Neural progenitor cell (in vitro differentiated cells): ENCODE results near the gene GMCL2. TPM values are rescaled to one million over a fixed set of nuclear protein-coding genes. Genes with fewer than 3 reads are reported as not detected.
A peak's percentile ranks its signal among the peaks of the same experiment; 100 is the strongest.

Experiments
- DNase-seq: peaks from one replicate; pipeline ENCODE4 v3.0.0-alpha.2; 2016; ENCODE audit warnings: low spot score
- H2AFZ ChIP-seq: fragments of 200-600 bp; sonication (generic); replicated peaks from 2 replicates; pipeline ENCODE4 v1.6.1; 2016; ENCODE audit warnings: antibody characterized with exemption
- H3F3A ChIP-seq: fragments of 200-600 bp; sonication (generic); 2 replicates; pipeline ENCODE4 v1.6.1; 2016; ENCODE audit warnings: antibody characterized with exemption, low read depth
- H3K27ac ChIP-seq: fragments of 200-600 bp; sonication (generic); 2 replicates; pipeline ENCODE4 v1.5.1; 2016; ENCODE audit warnings: mild to moderate bottlenecking
- H3K27me3 ChIP-seq: fragments of 200-600 bp; sonication (generic); 2 replicates; pipeline ENCODE4 v1.6.1; 2016; ENCODE audit warnings: mild to moderate bottlenecking, moderate library complexity
- H3K36me3 ChIP-seq: fragments of 200-600 bp; sonication (generic); 2 replicates; pipeline ENCODE4 v1.5.1; 2016
- H3K4me1 ChIP-seq: fragments of 200-600 bp; sonication (generic); 2 replicates; pipeline ENCODE4 v1.6.1; 2016; ENCODE audit warnings: mixed run types
- H3K4me2 ChIP-seq: fragments of 200-600 bp; sonication (generic); 2 replicates; pipeline ENCODE4 v1.6.1; 2016
- H3K4me3 ChIP-seq: fragments of 200-600 bp; sonication (generic); 2 replicates; pipeline ENCODE4 v1.5.1; 2016
- H3K79me2 ChIP-seq: fragments of 200-600 bp; sonication (generic); 2 replicates; pipeline ENCODE4 v1.6.1; 2016; ENCODE audit warnings: low read depth
- H3K9ac ChIP-seq: fragments of 200-600 bp; sonication (generic); 2 replicates; pipeline ENCODE4 v1.6.1; 2016
- H3K9me3 ChIP-seq: fragments of 200-600 bp; sonication (generic); 2 replicates; pipeline ENCODE4 v1.5.1; 2016; ENCODE audit warnings: low read depth
- H4K20me1 ChIP-seq: fragments of 200-600 bp; sonication (generic); 2 replicates; pipeline ENCODE4 v1.6.1; 2016; ENCODE audit warnings: low read depth
- H3K27ac Mint-ChIP-seq: 3 replicates; pipeline ENCODE4 v1.8.0; 2021; ENCODE audit warnings: mixed read lengths
- H3K27me3 Mint-ChIP-seq: 2 replicates; pipeline ENCODE4 v1.8.0; 2022; ENCODE audit warnings: low read depth, mild to moderate bottlenecking, inconsistent platforms, moderate library complexity, mixed read lengths; ENCODE audit not compliant: insufficient read depth
- H3K36me3 Mint-ChIP-seq: 3 replicates; pipeline ENCODE4 v1.8.0; 2021; ENCODE audit warnings: mixed read lengths
- H3K4me1 Mint-ChIP-seq: 3 replicates; pipeline ENCODE4 v1.8.0; 2021; ENCODE audit warnings: mixed read lengths
- H3K4me3 Mint-ChIP-seq: 3 replicates; pipeline ENCODE4 v1.8.0; 2021; ENCODE audit warnings: mild to moderate bottlenecking, moderate library complexity, mixed read lengths
- H3K9me3 Mint-ChIP-seq: 3 replicates; pipeline ENCODE4 v1.8.0; 2020; ENCODE audit warnings: mixed read lengths
- EZH2 ChIP-seq: fragments of 200-600 bp; sonication (generic); IDR thresholded peaks from 2 replicates; pipeline ENCODE4 v1.6.1; 2017; ENCODE audit warnings: antibody characterized with exemption, mild to moderate bottlenecking, moderate library complexity
- EZH2phosphoT487 ChIP-seq: fragments of 200-600 bp; sonication (generic); IDR thresholded peaks from 2 replicates; pipeline ENCODE4 v1.6.1; 2017; ENCODE audit warnings: antibody characterized with exemption
- total RNA-seq: library from RNA; depleted of rRNA; stranded (reverse); fragments of >200 nt; gene quantifications from 2 replicates; pipeline ENCODE4 v1.2.3, GENCODE V29; 2015; ENCODE audit warnings: low replicate concordance
- TF ChIP-seq, protein P1 (sequence below): fragments of 200-600 bp; sonication (generic); IDR thresholded peaks from 2 replicates; pipeline ENCODE4 v1.5.1; 2017; ENCODE audit warnings: antibody characterized with exemption, mild to moderate bottlenecking

The GMCL2 gene
- total RNA-seq, 1 donor from 2014 or later, result not detected

DNA sequence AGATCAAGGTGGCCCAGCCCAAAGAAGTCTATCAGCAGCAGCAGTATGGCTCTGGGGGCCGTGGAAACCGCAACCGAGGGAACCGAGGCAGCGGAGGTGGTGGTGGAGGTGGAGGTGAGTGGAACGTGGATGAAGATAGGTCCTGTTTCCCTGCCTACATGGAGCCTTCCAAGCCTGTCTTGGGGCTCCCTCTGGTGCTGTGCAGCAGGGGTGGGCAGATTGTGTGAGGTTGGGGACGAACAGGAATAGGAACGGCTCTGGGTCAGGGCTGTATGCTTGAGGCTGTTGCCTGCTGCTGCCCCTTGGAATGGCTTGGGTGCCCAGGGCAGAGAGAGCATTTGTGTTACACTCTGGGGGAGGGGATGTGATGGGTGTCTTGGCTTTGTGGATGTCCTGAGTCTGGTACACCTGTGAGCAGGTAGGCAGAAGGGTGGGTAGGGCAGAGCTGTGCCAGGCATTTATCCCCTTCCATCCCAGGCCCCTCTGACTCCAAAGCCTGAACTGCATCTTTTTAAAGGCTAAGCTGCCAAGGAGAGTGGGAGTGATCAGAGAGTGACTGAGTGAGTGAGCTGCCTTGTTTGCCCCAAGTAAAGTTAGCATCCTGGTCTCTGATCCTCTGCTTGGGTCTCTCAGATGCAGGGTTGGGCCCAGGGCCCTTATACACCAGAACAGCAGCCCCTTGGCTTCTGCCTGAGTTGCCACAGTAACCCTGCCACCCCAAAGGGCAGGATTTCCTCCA, 22.3 kb upstream of the GMCL2 start:
- Histone ChIP-seq H3K4me1 (peaks cover 16% of the 10 kb centered on the region), H3K4me2 (no peak overlapping the region), H3F3A (peaks cover 78% of the 10 kb centered on the region), H3K4me3 (no peak overlapping the region), H3K27ac (no peak overlapping the region), H3K36me3 (peaks cover 17% of the 10 kb centered on the region), H3K27me3 (no peaks in the 10 kb centered on the region), H3K9me3 (no peaks in the 10 kb centered on the region), H4K20me1 (peaks cover 95% of the 10 kb centered on the region), H2AFZ (no peak overlapping the region), H3K79me2 (peaks cover 60% of the 10 kb centered on the region), H3K9ac (no peak overlapping the region)
- Mint-ChIP-seq H3K36me3 (peaks cover 52% of the 10 kb centered on the region), H3K4me1 (peaks cover 19% of the 10 kb centered on the region), H3K4me3 (no peak overlapping the region), H3K27ac (peak overlapping the region; percentile 29), H3K9me3 (no peaks in the 10 kb centered on the region), H3K27me3 (peaks cover 24% of the 10 kb centered on the region)
- TF ChIP-seq EZH2phosphoT487, result no peak
- TF ChIP-seq EZH2, result no peak
- TF ChIP-seq, protein P1, sequence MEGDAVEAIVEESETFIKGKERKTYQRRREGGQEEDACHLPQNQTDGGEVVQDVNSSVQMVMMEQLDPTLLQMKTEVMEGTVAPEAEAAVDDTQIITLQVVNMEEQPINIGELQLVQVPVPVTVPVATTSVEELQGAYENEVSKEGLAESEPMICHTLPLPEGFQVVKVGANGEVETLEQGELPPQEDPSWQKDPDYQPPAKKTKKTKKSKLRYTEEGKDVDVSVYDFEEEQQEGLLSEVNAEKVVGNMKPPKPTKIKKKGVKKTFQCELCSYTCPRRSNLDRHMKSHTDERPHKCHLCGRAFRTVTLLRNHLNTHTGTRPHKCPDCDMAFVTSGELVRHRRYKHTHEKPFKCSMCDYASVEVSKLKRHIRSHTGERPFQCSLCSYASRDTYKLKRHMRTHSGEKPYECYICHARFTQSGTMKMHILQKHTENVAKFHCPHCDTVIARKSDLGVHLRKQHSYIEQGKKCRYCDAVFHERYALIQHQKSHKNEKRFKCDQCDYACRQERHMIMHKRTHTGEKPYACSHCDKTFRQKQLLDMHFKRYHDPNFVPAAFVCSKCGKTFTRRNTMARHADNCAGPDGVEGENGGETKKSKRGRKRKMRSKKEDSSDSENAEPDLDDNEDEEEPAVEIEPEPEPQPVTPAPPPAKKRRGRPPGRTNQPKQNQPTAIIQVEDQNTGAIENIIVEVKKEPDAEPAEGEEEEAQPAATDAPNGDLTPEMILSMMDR, result no peak
- no peak for DNase-seq

DNA sequence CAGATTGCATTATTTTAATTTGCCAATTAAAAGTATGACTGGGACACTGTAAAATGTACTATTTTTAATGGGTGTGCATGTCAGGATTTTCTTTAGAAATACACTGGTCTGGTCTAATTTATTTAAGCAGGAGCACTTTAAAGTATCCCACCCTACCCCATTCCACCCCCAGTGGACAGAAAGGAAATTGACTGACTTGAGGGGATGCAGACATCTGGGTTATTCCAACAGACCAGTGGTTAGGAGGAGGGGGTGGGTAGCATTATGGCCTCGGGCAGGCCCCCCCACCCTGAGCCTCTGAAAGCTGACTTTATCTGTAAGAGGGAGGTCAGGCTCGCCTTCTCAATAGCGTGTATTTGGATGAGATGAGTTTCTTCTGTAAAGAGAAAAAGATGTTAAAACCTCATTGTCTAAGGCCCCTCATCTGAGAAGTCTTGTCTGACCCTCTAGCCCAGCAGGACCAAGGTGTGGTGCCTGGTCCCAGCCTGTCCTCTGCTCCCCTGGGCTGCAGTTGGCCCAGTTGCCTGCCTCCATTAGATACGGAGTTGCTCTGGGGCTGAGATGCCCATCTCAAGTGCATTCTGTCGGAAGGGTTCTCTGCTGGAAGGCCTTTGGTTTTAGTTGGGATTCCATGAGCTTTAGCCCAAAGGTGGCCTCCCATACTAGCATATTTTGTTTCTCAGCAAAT, 21.5 kb upstream of the GMCL2 start:
- H4K20me1 ChIP-seq, result peaks cover 87% of the 10 kb centered on the region

DNA sequence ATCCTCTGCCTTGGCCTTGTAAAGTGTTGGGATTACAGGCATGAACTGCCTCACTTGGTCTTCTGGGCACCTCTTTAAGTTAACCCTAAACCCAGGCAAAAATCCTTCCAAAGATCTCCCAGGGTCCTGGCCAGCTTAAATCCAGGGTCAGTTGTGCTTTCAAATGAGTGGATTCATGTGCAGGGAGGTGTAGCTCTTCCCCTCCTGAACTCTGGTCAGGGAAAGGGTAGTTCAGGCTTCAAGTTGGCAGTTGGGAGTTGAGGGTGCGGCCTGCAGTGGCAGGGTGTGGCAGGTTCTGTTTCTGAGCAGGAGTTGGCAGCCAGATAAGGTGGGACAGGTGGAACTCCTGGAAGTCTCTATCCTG, 20.7 kb upstream of the GMCL2 start:
- Histone ChIP-seq H3K4me2 (no peak overlapping the region), H3K9ac (no peak overlapping the region), H4K20me1 (peaks cover 79% of the 10 kb centered on the region), H3K4me3 (peak overlapping the region; percentile 1), H2AFZ (no peak overlapping the region), H3F3A (peaks cover 77% of the 10 kb centered on the region), H3K79me2 (peaks cover 67% of the 10 kb centered on the region), H3K36me3 (peaks cover 17% of the 10 kb centered on the region), H3K27me3 (no peaks in the 10 kb centered on the region), H3K27ac (no peak overlapping the region), H3K4me1 (peaks cover 16% of the 10 kb centered on the region), H3K9me3 (no peaks in the 10 kb centered on the region)
- DNase-seq, result no peak
- H3K9me3 Mint-ChIP-seq, result peaks cover 2% of the 10 kb centered on the region
- TF ChIP-seq, protein P1, result no peak
- TF ChIP-seq EZH2phosphoT487, result no peak
- no peak for TF ChIP-seq EZH2
- peaks cover 46% of the 10 kb centered on the region for H3K36me3 Mint-ChIP-seq
- peak overlapping the region; percentile 14 for H3K4me3 Mint-ChIP-seq
- no peak overlapping the region for H3K27ac Mint-ChIP-seq
- peaks cover 21% of the 10 kb centered on the region for H3K4me1 Mint-ChIP-seq
- peaks cover 27% of the 10 kb centered on the region for H3K27me3 Mint-ChIP-seq

More for the DNA sequence above, 21.5 kb upstream of the GMCL2 start:
- Histone ChIP-seq H3K36me3 (peaks cover 17% of the 10 kb centered on the region), H3K79me2 (peaks cover 65% of the 10 kb centered on the region), H3K9me3 (no peaks in the 10 kb centered on the region), H2AFZ (no peak overlapping the region), H3K9ac (no peak overlapping the region), H3F3A (peaks cover 81% of the 10 kb centered on the region), H3K27me3 (no peaks in the 10 kb centered on the region), H3K27ac (no peak overlapping the region), H3K4me3 (peak overlapping the region; percentile 1), H3K4me2 (no peak overlapping the region), H3K4me1 (peaks cover 16% of the 10 kb centered on the region)
- H3K27ac Mint-ChIP-seq, result peak overlapping the region; percentile 29
- H3K27me3 Mint-ChIP-seq, result peaks cover 28% of the 10 kb centered on the region
- H3K9me3 Mint-ChIP-seq, result peaks cover 2% of the 10 kb centered on the region
- TF ChIP-seq, protein P1, result peak; percentile 39
- no peak for TF ChIP-seq EZH2
- DNase-seq, result no peak
- H3K36me3 Mint-ChIP-seq, result peaks cover 50% of the 10 kb centered on the region
- peaks cover 21% of the 10 kb centered on the region for H3K4me1 Mint-ChIP-seq
- H3K4me3 Mint-ChIP-seq, result peak overlapping the region; percentile 38
